ENCODE results near the gene LSAMP.

The LSAMP gene

DNA sequence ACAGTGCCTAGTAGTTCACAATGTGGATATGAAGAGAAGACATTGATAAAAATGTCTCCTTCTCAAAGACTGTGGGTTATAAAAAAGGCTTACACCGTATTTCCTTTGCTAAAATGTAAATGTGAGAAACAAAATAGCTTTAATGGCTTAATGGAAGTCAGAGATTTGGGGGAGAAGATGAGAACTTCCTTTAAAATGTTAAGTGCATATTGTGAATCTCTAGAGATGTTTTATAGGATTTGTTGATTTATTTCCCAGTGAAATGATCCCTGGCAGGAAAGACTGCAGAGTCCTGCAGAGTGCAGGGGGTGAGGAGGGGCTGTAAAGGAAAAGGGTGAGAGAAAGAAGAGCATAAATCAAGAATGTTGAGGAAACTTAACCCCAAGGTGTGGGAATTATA is 516.9 kb downstream of the LSAMP start:
- no peak for DNase-seq

GRCh38 chr3:115927197-115927596 is 518.1 kb downstream of the LSAMP start:
- DNase-seq = no peak

DNA sequence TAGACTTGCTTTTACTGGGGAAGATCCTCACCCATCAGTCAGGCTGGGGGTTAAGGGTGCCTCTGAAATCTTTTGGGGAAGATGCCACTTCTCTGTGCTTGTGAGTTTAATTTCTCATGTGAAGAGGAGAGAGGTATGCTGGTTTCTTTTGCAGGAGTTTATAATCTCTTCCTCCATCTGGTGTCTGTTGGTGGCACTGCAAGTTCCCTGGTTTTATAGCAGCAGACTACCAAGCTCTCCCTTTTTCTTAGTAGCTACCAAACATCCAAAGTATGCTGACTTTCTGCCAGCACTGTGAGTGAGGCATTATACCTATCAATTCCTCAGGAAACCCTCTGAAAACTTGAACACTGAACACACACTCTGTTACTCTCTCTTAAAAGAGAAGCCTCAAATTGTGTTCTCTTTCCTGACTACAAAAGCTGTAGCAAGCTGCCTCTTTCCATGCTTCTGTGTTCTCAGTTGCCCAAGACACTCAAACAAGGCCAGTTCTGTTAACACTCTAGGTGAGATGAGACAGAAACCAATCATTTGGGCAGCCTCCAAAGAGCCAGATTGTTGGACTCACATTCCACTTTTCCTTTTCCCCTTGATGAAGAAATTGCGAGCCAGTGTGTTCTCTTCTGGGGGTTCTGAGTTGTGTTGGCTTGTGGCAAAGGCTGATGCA is 522.5 kb downstream of the LSAMP start:
- no peak for DNase-seq

- DNase-seq = no peak
Observed at GRCh38 chr3:115921711-115922110, 523.6 kb downstream of the LSAMP start.

DNA sequence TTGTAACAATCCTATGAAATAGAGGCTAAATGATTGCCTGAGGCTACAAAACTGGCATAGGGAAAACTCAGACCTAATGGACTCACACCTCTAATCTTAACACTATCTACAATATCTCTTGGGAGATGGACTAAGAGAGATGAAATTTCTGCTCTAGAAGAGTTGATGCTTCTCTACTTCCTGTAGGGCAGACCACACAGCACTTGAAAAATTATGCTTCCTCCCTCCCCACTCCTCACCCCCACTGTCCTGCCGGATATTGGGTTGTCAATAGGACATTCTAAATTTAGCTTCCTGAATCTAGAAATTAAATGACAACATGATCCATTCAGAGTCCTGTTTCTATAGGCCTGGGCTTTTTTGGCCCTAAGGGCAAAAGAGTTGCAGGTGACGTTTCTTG is 526.4 kb downstream of the LSAMP start:
- no peak for DNase-seq

DNA sequence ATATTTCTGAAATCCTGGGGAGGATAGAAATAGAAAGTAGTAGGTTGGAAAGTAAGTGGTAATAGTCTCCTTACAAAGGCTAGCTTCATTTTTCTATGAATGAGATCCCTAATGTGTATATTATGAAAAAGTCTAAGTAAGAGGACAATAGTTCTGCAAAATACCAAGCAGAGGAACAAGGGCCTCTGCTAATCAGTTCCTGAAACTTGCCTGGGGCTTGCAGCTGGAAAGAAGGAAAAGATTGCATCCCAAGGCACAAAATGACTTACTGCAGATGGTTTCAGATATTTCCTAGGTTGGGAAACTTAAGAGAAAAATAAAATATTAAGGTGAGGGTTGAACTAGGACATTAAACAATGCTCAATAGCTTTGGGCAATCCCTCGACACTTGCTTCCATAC is 528.4 kb downstream of the LSAMP start:
- DNase-seq = no peak

DNA sequence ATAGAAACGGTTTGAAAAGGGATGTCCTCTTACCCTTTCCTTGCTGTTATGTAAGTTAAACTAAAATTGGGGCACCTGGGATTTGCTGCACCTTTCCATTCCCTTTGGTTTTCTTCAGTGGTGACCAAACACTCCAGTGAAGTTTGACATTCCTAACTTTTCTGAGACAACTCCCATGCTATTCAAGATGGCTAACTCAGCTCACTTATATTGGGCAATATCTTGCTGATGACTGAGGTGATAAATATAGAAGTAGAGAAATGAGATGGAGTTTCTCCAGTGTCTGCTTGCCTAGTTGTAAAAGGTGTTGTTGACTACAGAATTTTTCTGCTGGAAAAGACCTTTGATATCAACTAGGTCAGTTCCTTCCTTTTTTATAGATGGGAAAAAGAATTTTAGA is 530.2 kb downstream of the LSAMP start:
- DNase-seq = no peak

DNA sequence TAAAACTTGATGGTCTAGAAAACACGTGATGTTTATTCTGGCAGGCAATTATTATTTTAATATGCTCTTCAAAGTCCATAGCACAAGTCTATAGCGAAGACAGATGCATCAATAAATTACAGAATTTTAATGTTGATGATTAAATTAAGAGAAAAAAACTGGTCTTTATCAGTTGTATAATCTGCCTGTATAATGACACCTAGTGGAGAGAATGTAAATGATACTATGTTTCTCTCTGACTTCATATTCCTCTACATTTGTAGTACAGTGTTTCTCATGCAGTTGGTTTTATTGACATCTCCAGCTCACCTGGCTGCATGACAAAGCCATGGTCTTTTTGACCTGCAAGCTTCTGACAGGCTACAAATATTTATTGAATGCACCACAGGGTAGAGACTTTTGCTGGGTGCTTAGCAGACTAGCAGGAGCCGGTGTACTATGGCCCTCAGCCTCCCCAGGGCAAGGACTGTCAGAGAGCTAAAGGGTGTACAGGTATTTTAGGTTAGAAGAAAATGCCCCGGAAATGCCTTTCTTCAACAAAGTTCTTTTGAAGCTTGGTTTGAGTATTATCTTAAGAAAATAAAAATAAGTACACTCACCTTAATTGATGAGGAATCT is 532.1 kb downstream of the LSAMP start:
- no peak for DNase-seq

- DNase-seq = no peak
Observed at GRCh38 chr3:115912372-115912771, 532.9 kb downstream of the LSAMP start.

DNA sequence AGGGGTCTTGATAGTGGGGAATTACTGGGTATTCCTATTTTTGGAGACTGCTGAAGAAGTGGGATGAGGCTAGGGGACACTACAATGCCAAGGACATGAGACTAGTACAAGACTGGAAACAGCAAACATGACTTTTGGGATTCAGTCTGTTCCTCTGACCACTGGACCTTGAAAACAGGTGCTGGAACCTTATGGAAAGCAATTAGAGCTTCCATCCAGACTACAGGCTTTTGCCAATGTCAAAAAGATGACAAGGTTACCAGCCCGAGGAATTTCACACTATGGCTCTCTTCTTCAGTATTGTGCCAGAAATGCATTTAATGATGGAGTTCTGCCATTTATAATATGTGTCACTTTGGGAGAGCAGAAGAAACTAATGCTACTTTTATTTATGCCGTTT is 539.4 kb downstream of the LSAMP start:
- DNase-seq = no peak

GRCh38 chr3:115903843-115904242 is 541.4 kb downstream of the LSAMP start:
- DNase-seq = no peak

DNA sequence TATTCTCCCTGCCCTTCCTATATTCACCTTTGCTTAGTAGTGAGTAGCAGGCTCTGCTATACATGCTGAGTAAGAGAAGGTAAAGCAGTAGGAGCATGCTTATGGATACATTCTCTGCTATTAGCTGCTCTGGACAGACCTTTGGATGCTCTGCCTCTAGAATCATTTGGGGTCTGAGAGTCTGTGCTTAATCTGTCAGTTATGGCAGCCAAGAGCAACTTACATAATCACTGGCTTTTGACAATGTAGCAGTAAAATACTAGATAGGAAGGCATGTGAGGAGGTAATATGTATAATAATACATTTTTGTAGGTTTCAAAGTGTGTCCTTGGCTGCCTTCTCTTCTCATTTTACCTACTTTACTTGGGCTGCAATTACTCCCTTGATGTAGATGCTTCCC is 544.3 kb downstream of the LSAMP start:
- DNase-seq = no peak

GRCh38 chr3:115899535-115899934 is 545.8 kb downstream of the LSAMP start:
- no peak for DNase-seq

- DNase-seq = no peak
Observed at GRCh38 chr3:115898656-115899410, 546.5 kb downstream of the LSAMP start.

DNA sequence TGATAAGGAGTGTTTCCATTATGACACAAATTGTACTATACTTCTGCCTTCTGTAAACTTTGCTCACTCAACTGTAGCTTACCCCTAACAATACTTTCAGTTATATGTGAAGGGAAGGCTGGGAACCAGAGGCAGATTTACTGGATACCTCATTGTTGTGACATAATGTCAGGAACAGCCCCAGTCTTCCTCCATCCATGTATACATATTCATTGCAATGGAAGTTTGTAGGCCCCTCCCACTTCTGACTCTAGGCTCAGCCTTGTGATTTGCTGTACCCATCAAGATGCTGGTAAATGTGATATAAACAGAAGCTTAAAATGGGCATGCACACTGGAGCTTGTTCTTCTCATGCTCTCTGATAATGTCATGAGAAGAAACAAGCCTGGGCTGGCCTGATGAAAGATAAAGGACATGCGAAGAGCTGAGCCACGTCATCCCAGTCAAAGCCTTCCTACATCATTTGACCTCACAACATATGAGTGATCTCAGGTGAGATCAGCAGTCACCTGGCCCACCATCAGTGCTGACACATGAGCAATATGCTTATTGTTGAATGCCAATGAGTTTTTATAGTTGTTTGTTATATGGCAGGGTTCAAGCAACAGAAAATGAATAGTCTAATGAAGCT is 554.2 kb downstream of the LSAMP start:
- DNase-seq = no peak

DNA sequence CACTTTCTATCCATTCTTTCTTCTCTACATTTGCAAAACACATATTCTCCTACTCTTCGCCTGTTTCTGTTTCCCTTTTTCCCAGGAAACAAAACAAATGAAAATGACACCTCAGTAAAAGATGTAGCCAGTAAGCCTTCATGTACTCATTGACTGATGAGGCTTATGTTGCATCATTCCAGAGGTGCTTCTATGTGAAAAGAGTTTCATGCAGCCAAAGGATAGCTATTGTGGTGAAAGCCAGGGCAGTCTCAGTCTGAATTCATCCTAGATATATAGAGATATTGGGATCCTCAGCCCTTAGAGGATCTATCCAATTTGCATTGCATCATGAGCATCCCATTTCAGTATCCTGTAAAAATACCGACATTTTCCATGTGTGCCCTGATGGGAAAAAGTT is 554.7 kb downstream of the LSAMP start:
- no peak for DNase-seq

GRCh38 chr3:115885621-115886020 is 559.7 kb downstream of the LSAMP start:
- no peak for DNase-seq

- no peak for DNase-seq
Observed at GRCh38 chr3:115877615-115877899, 567.7 kb downstream of the LSAMP start.

GRCh38 chr3:115876876-115877614 is 568.2 kb downstream of the LSAMP start:
- no peak for DNase-seq

DNA sequence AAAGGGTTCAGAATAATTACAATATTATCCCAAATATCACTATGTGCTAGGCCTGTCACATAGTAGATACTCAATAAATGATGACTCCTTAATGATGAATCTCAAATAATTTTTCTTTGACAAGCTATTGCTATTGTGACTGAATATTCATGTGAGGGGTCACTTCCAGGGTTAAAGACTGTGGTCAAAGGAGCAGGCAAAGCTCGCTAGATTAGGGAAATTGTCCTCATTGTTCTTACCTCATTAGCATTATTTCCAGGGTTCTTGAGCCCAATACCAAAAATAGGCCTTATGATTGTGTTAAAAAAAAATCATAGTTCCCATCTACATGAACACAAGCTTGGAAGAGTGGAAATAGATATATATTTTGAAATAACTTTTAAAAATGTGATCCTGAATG is 569.8 kb downstream of the LSAMP start:
- no peak for DNase-seq

DNA sequence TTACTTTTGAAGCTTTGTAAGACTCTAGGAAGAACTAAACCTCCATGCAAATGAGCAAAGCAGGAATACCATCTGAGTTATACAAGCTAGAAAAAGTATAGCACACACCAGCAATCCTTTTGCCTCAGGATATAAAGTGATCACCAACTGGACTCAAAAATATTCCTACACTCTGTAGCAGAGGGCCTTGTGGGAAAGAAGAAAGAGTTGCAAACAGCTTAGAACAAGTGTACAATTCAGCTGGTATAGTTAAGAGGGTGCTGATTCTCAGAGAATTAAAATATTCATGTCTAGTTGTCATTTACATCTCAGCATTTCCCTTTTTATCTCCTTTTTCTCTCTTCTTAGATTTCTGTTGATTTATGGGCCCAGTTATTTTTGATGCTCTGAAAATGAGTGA is 573.6 kb downstream of the LSAMP start:
- no peak for DNase-seq

DNA sequence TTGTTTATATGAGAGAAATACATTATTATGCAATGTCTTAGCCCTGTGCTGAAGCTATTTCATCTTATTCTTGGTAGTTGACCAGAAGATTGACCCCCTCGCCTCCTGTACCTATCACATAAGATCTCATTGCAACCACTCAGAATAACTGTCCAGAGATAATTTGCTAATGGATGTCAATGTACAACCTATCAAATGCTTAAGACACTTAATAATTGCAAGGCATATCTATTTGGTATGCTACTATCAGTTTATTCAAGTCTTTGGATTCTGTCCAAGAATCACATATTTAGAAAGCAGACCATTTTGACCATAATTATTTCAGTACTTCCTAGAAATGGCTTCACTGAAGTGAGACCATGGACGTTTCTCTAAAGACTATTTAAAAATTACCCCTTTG is 580.4 kb downstream of the LSAMP start:
- no peak for DNase-seq

- DNase-seq = no peak
Observed at GRCh38 chr3:115862849-115863248, 582.4 kb downstream of the LSAMP start.

Data from NK-92 treated with Interleukin-12 subunit alpha and Interleukin-12 subunit beta, amount 100 ng/mL, for 24 hours (cell line).